H9 (cell line): ENCODE data around the gene PRUNE2. TPM values are rescaled to one million over a fixed set of nuclear protein-coding genes. Genes with fewer than 3 reads are reported as not detected.

Experiments
- DNase-seq: peaks from one replicate; pipeline ENCODE4 v3.0.0-alpha.2; 2017
- H2AFZ ChIP-seq: one replicate; pipeline ENCODE4 v1.6.1; 2013; ENCODE audit warnings: mild to moderate bottlenecking, low read length, control low read depth, moderate library complexity
- H2AK5ac ChIP-seq: 2 replicates; pipeline ENCODE4 v1.6.1; 2013; ENCODE audit warnings: low read length, control low read depth, mixed read lengths; ENCODE audit not compliant: insufficient read length
- H2BK120ac ChIP-seq: one replicate; pipeline ENCODE4 v1.6.1; 2013; ENCODE audit warnings: low read depth, mild to moderate bottlenecking, low read length, control low read depth, inconsistent platforms; ENCODE audit not compliant: poor library complexity, severe bottlenecking
- H2BK12ac ChIP-seq: 2 replicates; pipeline ENCODE4 v1.6.1; 2013; ENCODE audit warnings: low read length, control low read depth, mixed read lengths, low read depth; ENCODE audit not compliant: insufficient read length
- H2BK15ac ChIP-seq: 2 replicates; pipeline ENCODE4 v1.6.1; 2013; ENCODE audit warnings: low read depth, low read length, control low read depth
- H2BK20ac ChIP-seq: one replicate; pipeline ENCODE4 v1.6.1; 2013; ENCODE audit warnings: low read depth, mild to moderate bottlenecking, low read length, control low read depth, inconsistent platforms; ENCODE audit not compliant: poor library complexity, severe bottlenecking
- H2BK5ac ChIP-seq: 2 replicates; pipeline ENCODE4 v1.6.1; 2013; ENCODE audit warnings: low read length, control low read depth, mixed read lengths; ENCODE audit not compliant: insufficient read length
- H3K14ac ChIP-seq: 2 replicates; pipeline ENCODE4 v1.6.1; 2013; ENCODE audit warnings: low read length, control low read depth; ENCODE audit not compliant: insufficient read depth
- H3K18ac ChIP-seq: 2 replicates; pipeline ENCODE4 v1.6.1; 2013; ENCODE audit warnings: low read depth, mild to moderate bottlenecking, mixed read lengths, low read length, control low read depth; ENCODE audit not compliant: insufficient read length
- H3K23ac ChIP-seq: 2 replicates; pipeline ENCODE4 v1.6.1; 2013; ENCODE audit warnings: low read length, control low read depth, mixed read lengths, low read depth; ENCODE audit not compliant: insufficient read length
- H3K23me2 ChIP-seq: 2 replicates; pipeline ENCODE4 v1.6.1; 2013; ENCODE audit warnings: low read depth, mild to moderate bottlenecking, mixed read lengths, low read length, control low read depth; ENCODE audit not compliant: insufficient read length, poor library complexity, severe bottlenecking
- H3K27ac ChIP-seq: 2 replicates; pipeline ENCODE4 v1.5.1; 2013; ENCODE audit warnings: low read length, control low read depth, mixed read lengths, low read depth; ENCODE audit not compliant: insufficient read length
- H3K27me3 ChIP-seq: 2 replicates; pipeline ENCODE4 v1.6.1; 2013; ENCODE audit warnings: low read length, control low read depth, inconsistent platforms; ENCODE audit not compliant: insufficient read depth
- H3K4ac ChIP-seq: 2 replicates; pipeline ENCODE4 v1.6.1; 2013; ENCODE audit warnings: low read depth, mild to moderate bottlenecking, control low read depth, inconsistent platforms, low read length, moderate library complexity
- H3K4me1 ChIP-seq: 2 replicates; pipeline ENCODE4 v1.6.1; 2013; ENCODE audit warnings: low read length, control low read depth, inconsistent platforms; ENCODE audit not compliant: insufficient read depth
- H3K4me2 ChIP-seq: 2 replicates; pipeline ENCODE4 v1.6.1; 2013; ENCODE audit warnings: low read length, control low read depth, mixed read lengths; ENCODE audit not compliant: insufficient read length, insufficient read depth
- H3K56ac ChIP-seq: 2 replicates; pipeline ENCODE4 v1.6.1; 2013; ENCODE audit warnings: low read depth, mild to moderate bottlenecking, mixed read lengths, low read length, control low read depth; ENCODE audit not compliant: insufficient read length
- H3K79me1 ChIP-seq: 2 replicates; pipeline ENCODE4 v1.6.1; 2013; ENCODE audit warnings: low read depth, mild to moderate bottlenecking, moderate library complexity, low read length, control low read depth, inconsistent platforms; ENCODE audit not compliant: insufficient read depth, poor library complexity, severe bottlenecking
- H3K79me2 ChIP-seq: 2 replicates; pipeline ENCODE4 v1.6.1; 2013; ENCODE audit warnings: low read length, control low read depth, inconsistent platforms; ENCODE audit not compliant: insufficient read depth
- H3K9ac ChIP-seq: 2 replicates; pipeline ENCODE4 v1.6.1; 2013; ENCODE audit warnings: low read length, control low read depth, mixed read lengths; ENCODE audit not compliant: insufficient read length; ENCODE audit errors: extremely low read depth
- H3K9me3 ChIP-seq: one replicate; pipeline ENCODE4 v1.6.1; 2013; ENCODE audit warnings: low read depth, low read length, inconsistent platforms; ENCODE audit not compliant: control insufficient read depth
- H3T11ph ChIP-seq: one replicate; pipeline ENCODE4 v1.6.1; 2013; ENCODE audit warnings: mild to moderate bottlenecking, low read length, control low read depth, inconsistent platforms
- H4K20me1 ChIP-seq: one replicate; pipeline ENCODE4 v1.6.1; 2013; ENCODE audit not compliant: control insufficient read depth, insufficient read length, insufficient read depth
- H4K5ac ChIP-seq: 2 replicates; pipeline ENCODE4 v1.6.1; 2013; ENCODE audit warnings: low read depth, mild to moderate bottlenecking, mixed read lengths, low read length, control low read depth; ENCODE audit not compliant: insufficient read length
- H4K8ac ChIP-seq: replicated peaks from 2 replicates; pipeline ENCODE4 v1.6.1; 2013; ENCODE audit warnings: low read length, control low read depth, mixed read lengths, low read depth; ENCODE audit not compliant: insufficient read length
- H4K91ac ChIP-seq: 2 replicates; pipeline ENCODE4 v1.6.1; 2013; ENCODE audit warnings: low read depth, mild to moderate bottlenecking, moderate library complexity, mixed read lengths, low read length, control low read depth; ENCODE audit not compliant: insufficient read length
- H3K27ac Mint-ChIP-seq, 3 experiments: 2 replicates in 2 of 3; 3 replicates in 1 of 3; pipeline ENCODE4 v1.8.0; 2020 to 2021; ENCODE audit warnings: mixed read lengths in 3 of 3, mild to moderate bottlenecking in 1 of 3, moderate library complexity in 1 of 3
- H3K27me3 Mint-ChIP-seq: 2 replicates; pipeline ENCODE4 v1.8.0; 2021; ENCODE audit warnings: low read depth, mild to moderate bottlenecking, moderate library complexity, mixed read lengths
- H3K36me3 Mint-ChIP-seq, 3 experiments: 2 replicates in 2 of 3; 3 replicates in 1 of 3; pipeline ENCODE4 v1.8.0; 2020 to 2021; ENCODE audit warnings: low read depth in 3 of 3, mixed read lengths in 3 of 3; ENCODE audit not compliant: insufficient read depth in 1 of 3
- H3K4me1 Mint-ChIP-seq, 2 experiments: 2 replicates each; pipeline ENCODE4 v1.8.0; 2020; ENCODE audit warnings: mixed read lengths in 2 of 2
- H3K4me3 Mint-ChIP-seq, 2 experiments: 2 replicates in 1 of 2; 3 replicates in 1 of 2; pipeline ENCODE4 v1.8.0; 2020 to 2021; ENCODE audit warnings: mild to moderate bottlenecking in 2 of 2, mixed read lengths in 2 of 2, moderate library complexity in 1 of 2
- H3K9me3 Mint-ChIP-seq, 2 experiments: 2 replicates in 1 of 2; 3 replicates in 1 of 2; pipeline ENCODE4 v1.8.0; 2020; ENCODE audit warnings: mild to moderate bottlenecking in 2 of 2, mixed read lengths in 2 of 2, moderate library complexity in 1 of 2
- WGBS: extraction: QIAGEN DNeasy Blood & Tissue Kit; methylation state at CpG from one replicate; pipeline ENCODE4 v1.1.7; 2013; ENCODE audit warnings: missing lambda C conversion rate, low lambda C conversion rate, mixed read lengths; ENCODE audit not compliant: insufficient read length; ENCODE audit errors: extremely low coverage; 5-methylcytosine and 5-hydroxymethylcytosine counted together
- total RNA-seq: library from RNA; stranded (reverse); gene quantifications from 2 replicates; pipeline ENCODE4 v1.2.1, GENCODE V29; 2021
- TF ChIP-seq, protein P1 (sequence below): fragments of 200-600 bp; sonication (generic); conservative IDR thresholded peaks from 3 replicates; pipeline ENCODE4 v1.8.0; 2021; ENCODE audit warnings: antibody characterized with exemption, mild to moderate bottlenecking

The PRUNE2 gene
- total RNA-seq, 1 experiment from 2014 or later: 12.1 TPM

DNA sequence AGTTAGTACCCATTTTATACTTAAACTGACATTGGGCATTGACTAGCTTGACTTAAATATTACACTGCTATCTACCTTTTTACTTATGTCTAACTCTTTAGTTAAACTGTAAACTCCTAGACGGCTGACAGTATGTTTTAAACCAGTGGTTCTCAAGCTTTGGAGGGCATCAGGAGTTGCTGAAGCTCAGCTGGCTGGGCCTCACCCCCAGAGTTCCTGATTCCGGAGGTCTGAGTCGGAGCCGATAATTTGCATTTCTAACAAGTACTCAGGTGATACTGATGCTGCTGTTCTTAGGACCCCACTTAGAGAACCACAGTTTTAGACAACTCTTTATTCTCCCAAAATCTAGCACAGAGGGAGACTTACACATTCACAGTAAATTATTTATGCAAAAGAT is 205.0 kb downstream of the PRUNE2 start:
- Histone ChIP-seq H3K4me1 (no peaks in the 10 kb centered on the region), H3K4me2 (no peak overlapping the region), H3K4ac (no peak overlapping the region), H4K8ac (no peak overlapping the region), H2BK20ac (no peak overlapping the region), H3K9me3 (no peaks in the 10 kb centered on the region), H2BK12ac (no peak overlapping the region), H3K27me3 (no peaks in the 10 kb centered on the region), H3K56ac (no peak overlapping the region), H3K18ac (no peak overlapping the region), H2BK120ac (no peak overlapping the region), H3K9ac (no peak overlapping the region), H3K23ac (no peak overlapping the region), H4K20me1 (no peaks in the 10 kb centered on the region), H3K79me1 (no peaks in the 10 kb centered on the region), H2AK5ac (no peak overlapping the region), H3K79me2 (no peaks in the 10 kb centered on the region), H2AFZ (no peak overlapping the region), H3K14ac (no peak overlapping the region), H3K27ac (no peak overlapping the region), H3T11ph (no peak overlapping the region), H2BK15ac (no peak overlapping the region), H4K91ac (no peak overlapping the region), H4K5ac (no peak overlapping the region), H2BK5ac (no peak overlapping the region), H3K23me2 (no peaks in the 10 kb centered on the region)
- no peak for DNase-seq
- H3K4me3 Mint-ChIP-seq: no peak overlapping the region
- H3K9me3 Mint-ChIP-seq: no peaks in the 10 kb centered on the region
- H3K27me3 Mint-ChIP-seq: peaks cover 2% of the 10 kb centered on the region; the same call in 1 of the 2 replicates
- no CpG with 5 or more reads among the region's 4 CpGs for WGBS
- no peak overlapping the region for H3K27ac Mint-ChIP-seq
- TF ChIP-seq, protein P1, sequence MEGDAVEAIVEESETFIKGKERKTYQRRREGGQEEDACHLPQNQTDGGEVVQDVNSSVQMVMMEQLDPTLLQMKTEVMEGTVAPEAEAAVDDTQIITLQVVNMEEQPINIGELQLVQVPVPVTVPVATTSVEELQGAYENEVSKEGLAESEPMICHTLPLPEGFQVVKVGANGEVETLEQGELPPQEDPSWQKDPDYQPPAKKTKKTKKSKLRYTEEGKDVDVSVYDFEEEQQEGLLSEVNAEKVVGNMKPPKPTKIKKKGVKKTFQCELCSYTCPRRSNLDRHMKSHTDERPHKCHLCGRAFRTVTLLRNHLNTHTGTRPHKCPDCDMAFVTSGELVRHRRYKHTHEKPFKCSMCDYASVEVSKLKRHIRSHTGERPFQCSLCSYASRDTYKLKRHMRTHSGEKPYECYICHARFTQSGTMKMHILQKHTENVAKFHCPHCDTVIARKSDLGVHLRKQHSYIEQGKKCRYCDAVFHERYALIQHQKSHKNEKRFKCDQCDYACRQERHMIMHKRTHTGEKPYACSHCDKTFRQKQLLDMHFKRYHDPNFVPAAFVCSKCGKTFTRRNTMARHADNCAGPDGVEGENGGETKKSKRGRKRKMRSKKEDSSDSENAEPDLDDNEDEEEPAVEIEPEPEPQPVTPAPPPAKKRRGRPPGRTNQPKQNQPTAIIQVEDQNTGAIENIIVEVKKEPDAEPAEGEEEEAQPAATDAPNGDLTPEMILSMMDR: no peak
- H3K4me1 Mint-ChIP-seq: peaks cover 13 to 17% of the 10 kb centered on the region in 2 experiments
- no peaks in the 10 kb centered on the region for H3K36me3 Mint-ChIP-seq
